GM23338 (cell line): Measurements from ENCODE around the gene COMP. TPM values are rescaled to one million over a fixed set of nuclear protein-coding genes. Genes with fewer than 3 reads are reported as not detected.

ENCODE experiments used
- ATAC-seq: fragments of 200-7000 bp; cut with Tn5 transposase; 3 replicates; pipeline ENCODE4 v1.9.1; 2020
- DNase-seq: peaks from one replicate; pipeline ENCODE4 v3.0.0-alpha.2; 2015; ENCODE audit warnings: low spot score
- H2AFZ ChIP-seq: fragments of 200-600 bp; sonication (generic); 2 replicates; pipeline ENCODE4 v1.8.0; 2016; ENCODE audit warnings: antibody characterized with exemption, mild to moderate bottlenecking, moderate library complexity
- H3F3A ChIP-seq: fragments of 200-600 bp; sonication (generic); replicated peaks from 2 replicates; pipeline ENCODE4 v1.8.0; 2017; ENCODE audit warnings: antibody characterized with exemption, mixed run types, low read depth
- H3K27ac ChIP-seq: fragments of 200-600 bp; sonication (generic); 2 replicates; pipeline ENCODE4 v1.6.1; 2016; ENCODE audit warnings: low read depth
- H3K27me3 ChIP-seq: fragments of 200-600 bp; sonication (generic); 2 replicates; pipeline ENCODE4 v1.8.0; 2016; ENCODE audit warnings: mild to moderate bottlenecking, mixed run types, moderate library complexity; ENCODE audit not compliant: insufficient read depth
- H3K36me3 ChIP-seq: fragments of 200-600 bp; sonication (generic); 2 replicates; pipeline ENCODE4 v1.8.0; 2016; ENCODE audit warnings: mild to moderate bottlenecking; ENCODE audit not compliant: insufficient read depth
- H3K4me1 ChIP-seq: fragments of 200-600 bp; sonication (generic); 2 replicates; pipeline ENCODE4 v1.8.0; 2016; ENCODE audit warnings: mild to moderate bottlenecking, moderate library complexity; ENCODE audit not compliant: insufficient read depth
- H3K4me2 ChIP-seq: fragments of 200-600 bp; sonication (generic); 2 replicates; pipeline ENCODE4 v1.7.1; 2017; ENCODE audit warnings: mixed run types
- H3K4me3 ChIP-seq: fragments of 200-600 bp; sonication (generic); 2 replicates; pipeline ENCODE4 v1.6.1; 2016; ENCODE audit warnings: mixed run types
- H3K79me2 ChIP-seq: fragments of 200-600 bp; sonication (generic); replicated peaks from 2 replicates; pipeline ENCODE4 v1.8.0; 2017; ENCODE audit warnings: mild to moderate bottlenecking; ENCODE audit not compliant: insufficient read depth
- H3K9me2 ChIP-seq: fragments of 200-600 bp; sonication (generic); 2 replicates; pipeline ENCODE4 v1.8.0; 2017; ENCODE audit not compliant: insufficient read depth
- H4K20me1 ChIP-seq: fragments of 200-600 bp; sonication (generic); replicated peaks from 2 replicates; pipeline ENCODE4 v1.8.0; 2017; ENCODE audit warnings: mild to moderate bottlenecking; ENCODE audit not compliant: insufficient read depth
- H3K27ac Mint-ChIP-seq: 2 replicates; pipeline ENCODE4 v1.8.0; 2020; ENCODE audit warnings: inconsistent platforms, mild to moderate bottlenecking, moderate library complexity, mixed read lengths
- H3K27me3 Mint-ChIP-seq: 3 replicates; pipeline ENCODE4 v1.8.0; 2022; ENCODE audit warnings: low read depth, mild to moderate bottlenecking, moderate library complexity, mixed read lengths, inconsistent platforms; ENCODE audit not compliant: insufficient read depth, poor library complexity
- H3K36me3 Mint-ChIP-seq: 3 replicates; pipeline ENCODE4 v1.8.0; 2021; ENCODE audit warnings: low read depth, mild to moderate bottlenecking, inconsistent platforms, moderate library complexity, mixed read lengths
- H3K4me1 Mint-ChIP-seq: 3 replicates; pipeline ENCODE4 v1.8.0; 2020; ENCODE audit warnings: mild to moderate bottlenecking, inconsistent platforms, mixed read lengths
- H3K4me3 Mint-ChIP-seq: 3 replicates; pipeline ENCODE4 v1.8.0; 2021; ENCODE audit warnings: moderate library complexity, mild to moderate bottlenecking, inconsistent platforms, mixed read lengths
- H3K9me3 Mint-ChIP-seq: 3 replicates; pipeline ENCODE4 v1.8.0; 2020; ENCODE audit warnings: moderate library complexity, mild to moderate bottlenecking, inconsistent platforms, mixed read lengths
- ETS1 ChIP-seq: IDR thresholded peaks from 2 replicates; pipeline ENCODE4 v1.6.1; 2016; ENCODE audit warnings: antibody characterized with exemption
- EZH2 ChIP-seq: fragments of 200-600 bp; sonication (generic); IDR thresholded peaks from one replicate; pipeline ENCODE4 v1.8.0; 2017; ENCODE audit warnings: antibody characterized with exemption, mild to moderate bottlenecking, low read depth; ENCODE audit not compliant: unreplicated experiment
- EZH2phosphoT487 ChIP-seq: fragments of 200-600 bp; sonication (generic); IDR thresholded peaks from one replicate; pipeline ENCODE4 v1.8.1; 2018; ENCODE audit warnings: antibody characterized with exemption; ENCODE audit not compliant: unreplicated experiment
- JUNB ChIP-seq: IDR thresholded peaks from one replicate; pipeline ENCODE4 v1.6.1; 2016; ENCODE audit warnings: antibody characterized with exemption; ENCODE audit not compliant: unreplicated experiment
- NANOG ChIP-seq: IDR thresholded peaks from 2 replicates; pipeline ENCODE4 v1.6.1; 2016; ENCODE audit warnings: antibody characterized with exemption, borderline replicate concordance
- POLR2AphosphoS5 ChIP-seq: IDR thresholded peaks from 2 replicates; pipeline ENCODE4 v1.6.1; 2016; ENCODE audit warnings: antibody characterized with exemption, low read depth
- REST ChIP-seq: IDR thresholded peaks from one replicate; pipeline ENCODE4 v1.6.1; 2018; ENCODE audit warnings: antibody characterized with exemption; ENCODE audit not compliant: unreplicated experiment
- STAT1 ChIP-seq: IDR thresholded peaks from one replicate; pipeline ENCODE4 v1.6.1; 2016; ENCODE audit warnings: antibody characterized with exemption; ENCODE audit not compliant: unreplicated experiment
- ZNF114 ChIP-seq: fragments of 250-450 bp; sonication (Bioruptor Pico); IDR thresholded peaks from 2 replicates; pipeline ENCODE4 v1.5.0; 2020; ENCODE audit warnings: mild to moderate bottlenecking, moderate library complexity
- ZNF331 ChIP-seq: fragments of 250-450 bp; sonication (Bioruptor Pico); IDR thresholded peaks from 2 replicates; pipeline ENCODE4 v1.5.0; 2020; ENCODE audit warnings: low read depth, mild to moderate bottlenecking, moderate library complexity
- polyA plus RNA-seq: library from polyadenylated mRNA; unstranded; fragments of >200 nt; fragmentation: Nextera tagmentation; extraction: Ambion mirVana; gene quantifications from 2 replicates; pipeline ENCODE4 v1.2.1, GENCODE V29; 2016
- total RNA-seq: library from RNA; depleted of rRNA; stranded (reverse); fragments of >200 nt; shearing (Covaris generic); gene quantifications from 2 replicates; pipeline ENCODE4 v1.2.3, GENCODE V29; 2014

The COMP gene
- total and polyA plus RNA-seq, 2 experiments from 2014 or later: 0.58 to 0.63 TPM

- H3K36me3 ChIP-seq: no peaks in the 10 kb centered on the region
- H3K4me2 ChIP-seq: no peak overlapping the region
- DNase-seq (no peak), ATAC-seq (no peak)
- H3K79me2 ChIP-seq: no peaks in the 10 kb centered on the region
- Mint-ChIP-seq H3K36me3 (no peaks in the 10 kb centered on the region), H3K27me3 (peaks cover 3% of the 10 kb centered on the region), H3K27ac (no peak overlapping the region), H3K4me1 (no peaks in the 10 kb centered on the region), H3K4me3 (no peak overlapping the region), H3K9me3 (no peaks in the 10 kb centered on the region)
- no peak overlapping the region for H3K4me3 ChIP-seq
- H3K27ac ChIP-seq: no peak overlapping the region
- H3K9me2 ChIP-seq: no peaks in the 10 kb centered on the region
- H3F3A ChIP-seq: no peaks in the 10 kb centered on the region
- H3K27me3 ChIP-seq: no peaks in the 10 kb centered on the region
- H2AFZ ChIP-seq: no peak overlapping the region
- no peak for TF ChIP-seq ZNF331 (CRISPR knock-in tag)
- no peak for TF ChIP-seq JUNB
- no peak for TF ChIP-seq REST
- TF ChIP-seq STAT1: no peak
- no peak for TF ChIP-seq ZNF114 (CRISPR knock-in tag)
- no peak for TF ChIP-seq EZH2
- no peak for TF ChIP-seq NANOG
- no peak for TF ChIP-seq ETS1
- no peak for TF ChIP-seq EZH2phosphoT487
- no peaks in the 10 kb centered on the region; the same call in 1 of the 2 replicates for H4K20me1 ChIP-seq
- no peaks in the 10 kb centered on the region for H3K4me1 ChIP-seq
These were observed 53.2 kb downstream of the COMP start for GRCh38 chr19:18737954-18738351.

- H3K36me3 Mint-ChIP-seq: no peaks in the 10 kb centered on the region; the same call in 2 of the 3 replicates
- H3K4me2 ChIP-seq: no peak overlapping the region
- no peak overlapping the region for H3K27ac Mint-ChIP-seq
These were observed 53.7 kb downstream of the COMP start for GRCh38 chr19:18737337-18737953.

More at GRCh38 chr19:18737337-18737953, 53.7 kb downstream of the COMP start:
- H4K20me1 ChIP-seq: no peaks in the 10 kb centered on the region; the same call in 1 of the 2 replicates
- no peaks in the 10 kb centered on the region for H3K79me2 ChIP-seq
- no peaks in the 10 kb centered on the region for H3K27me3 ChIP-seq
- no peaks in the 10 kb centered on the region for H3F3A ChIP-seq
- Mint-ChIP-seq H3K9me3 (no peaks in the 10 kb centered on the region), H3K27me3 (peaks cover 4% of the 10 kb centered on the region), H3K4me3 (no peak overlapping the region), H3K4me1 (no peaks in the 10 kb centered on the region)
- no peaks in the 10 kb centered on the region for H3K9me2 ChIP-seq
- H3K4me3 ChIP-seq: no peak overlapping the region
- DNase-seq (no peak), ATAC-seq (no peak)
- H3K4me1 ChIP-seq: no peaks in the 10 kb centered on the region
- no peak overlapping the region for H2AFZ ChIP-seq
- H3K27ac ChIP-seq: no peak overlapping the region
- H3K36me3 ChIP-seq: no peaks in the 10 kb centered on the region
- TF ChIP-seq EZH2 (no peak), JUNB (no peak), STAT1 (no peak), POLR2AphosphoS5 (no peak), EZH2phosphoT487 (no peak), NANOG (no peak)
